Tibial artery (tissue), 4 donors: Measurements from ENCODE around the gene REEP1.

Source experiments
- DNase-seq, 2 donors: peaks; one replicate each; pipeline ENCODE4 v3.0.0-alpha.2; 2019
- H3K27ac ChIP-seq, 2 donors: fragments of 200-600 bp; sonication (generic) in 1 of 2; 1 replicate in 1 of 2; 2 replicates in 1 of 2; pipeline ENCODE4 v1.5.1; 2018 to 2019; ENCODE audit warnings: mild to moderate bottlenecking in 1 of 2
- H3K27me3 ChIP-seq, 2 donors: fragments of 200-600 bp; sonication (generic) in 1 of 2; one replicate each; pipeline versions ENCODE4 v1.5.1 to v1.6.0; 2016 to 2019
- H3K36me3 ChIP-seq, 3 donors: fragments of 200-600 bp; sonication (generic) in 2 of 3; one replicate each; pipeline ENCODE4 v1.5.1; 2016 to 2019; ENCODE audit warnings: mild to moderate bottlenecking in 2 of 3
- H3K4me1 ChIP-seq, 4 donors: fragments of 200-600 bp; sonication (generic) in 2 of 4; 1 replicate in 3 of 4; 2 replicates in 1 of 4; pipeline ENCODE4 v1.5.1; 2016 to 2019
- H3K4me3 ChIP-seq, 2 donors: fragments of 200-600 bp; sonication (generic) in 1 of 2; 1 replicate in 1 of 2; 2 replicates in 1 of 2; pipeline ENCODE4 v1.5.1; 2018 to 2019; ENCODE audit warnings: mild to moderate bottlenecking in 2 of 2
- H3K9me3 ChIP-seq, 3 donors: fragments of 200-600 bp; sonication (generic) in 1 of 3; one replicate each; pipeline ENCODE4 v1.5.1; 2016 to 2019
- intact Hi-C: fragments of 100-400 bp; cut with DNase I; formaldehyde crosslinking; loops from one replicate; pipeline ENCODE4 v1.15.0; 2023; ENCODE audit warnings: low total_unique reads
- TF ChIP-seq, protein P1 (sequence below), 2 experiments: fragments of 200-600 bp in 1 of 2; fragments of 450-650 bp in 1 of 2; IDR thresholded peaks; one replicate each; pipeline ENCODE4 v1.5.1; 2017 to 2019; ENCODE audit warnings: antibody characterized with exemption in 2 of 2, mild to moderate bottlenecking in 1 of 2, moderate library complexity in 1 of 2

The REEP1 gene

GRCh38 chr2:86194751-86195054 is 142.7 kb downstream of the REEP1 start:
- H3K27me3 ChIP-seq = no peaks in the 10 kb centered on the region
- DNase-seq = no peak
- intact Hi-C loops = no loop called here
- H3K27ac ChIP-seq = peak overlapping the region; percentile 91 to 94
- no peaks in the 10 kb centered on the region for H3K9me3 ChIP-seq
- TF ChIP-seq, protein P1, sequence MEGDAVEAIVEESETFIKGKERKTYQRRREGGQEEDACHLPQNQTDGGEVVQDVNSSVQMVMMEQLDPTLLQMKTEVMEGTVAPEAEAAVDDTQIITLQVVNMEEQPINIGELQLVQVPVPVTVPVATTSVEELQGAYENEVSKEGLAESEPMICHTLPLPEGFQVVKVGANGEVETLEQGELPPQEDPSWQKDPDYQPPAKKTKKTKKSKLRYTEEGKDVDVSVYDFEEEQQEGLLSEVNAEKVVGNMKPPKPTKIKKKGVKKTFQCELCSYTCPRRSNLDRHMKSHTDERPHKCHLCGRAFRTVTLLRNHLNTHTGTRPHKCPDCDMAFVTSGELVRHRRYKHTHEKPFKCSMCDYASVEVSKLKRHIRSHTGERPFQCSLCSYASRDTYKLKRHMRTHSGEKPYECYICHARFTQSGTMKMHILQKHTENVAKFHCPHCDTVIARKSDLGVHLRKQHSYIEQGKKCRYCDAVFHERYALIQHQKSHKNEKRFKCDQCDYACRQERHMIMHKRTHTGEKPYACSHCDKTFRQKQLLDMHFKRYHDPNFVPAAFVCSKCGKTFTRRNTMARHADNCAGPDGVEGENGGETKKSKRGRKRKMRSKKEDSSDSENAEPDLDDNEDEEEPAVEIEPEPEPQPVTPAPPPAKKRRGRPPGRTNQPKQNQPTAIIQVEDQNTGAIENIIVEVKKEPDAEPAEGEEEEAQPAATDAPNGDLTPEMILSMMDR (IDR thresholded peaks at IDR 0.05) = no peak
- peak overlapping the region; percentile 73 to 74 for H3K4me3 ChIP-seq
- peaks cover 0 to 5% (median 0%) of the 10 kb centered on the region in 3 donors for H3K36me3 ChIP-seq
- peaks cover 0 to 55% (median 42%) of the 10 kb centered on the region in 4 donors for H3K4me1 ChIP-seq

- peaks cover 0 to 52% (median 41%) of the 10 kb centered on the region in 4 donors for H3K4me1 ChIP-seq
- DNase-seq = no peak
- H3K36me3 ChIP-seq = peaks cover 0 to 5% (median 0%) of the 10 kb centered on the region in 3 donors
- H3K9me3 ChIP-seq = no peaks in the 10 kb centered on the region
- intact Hi-C loops = no loop called here
- TF ChIP-seq, protein P1 (IDR thresholded peaks at IDR 0.05) = no peak
- H3K27me3 ChIP-seq = no peaks in the 10 kb centered on the region
- H3K27ac ChIP-seq = peak overlapping the region; percentile 91 to 94
- peak overlapping the region; percentile 73 to 74 for H3K4me3 ChIP-seq
Measured at GRCh38 chr2:86193901-86194567, 143.4 kb downstream of the REEP1 start.

DNA sequence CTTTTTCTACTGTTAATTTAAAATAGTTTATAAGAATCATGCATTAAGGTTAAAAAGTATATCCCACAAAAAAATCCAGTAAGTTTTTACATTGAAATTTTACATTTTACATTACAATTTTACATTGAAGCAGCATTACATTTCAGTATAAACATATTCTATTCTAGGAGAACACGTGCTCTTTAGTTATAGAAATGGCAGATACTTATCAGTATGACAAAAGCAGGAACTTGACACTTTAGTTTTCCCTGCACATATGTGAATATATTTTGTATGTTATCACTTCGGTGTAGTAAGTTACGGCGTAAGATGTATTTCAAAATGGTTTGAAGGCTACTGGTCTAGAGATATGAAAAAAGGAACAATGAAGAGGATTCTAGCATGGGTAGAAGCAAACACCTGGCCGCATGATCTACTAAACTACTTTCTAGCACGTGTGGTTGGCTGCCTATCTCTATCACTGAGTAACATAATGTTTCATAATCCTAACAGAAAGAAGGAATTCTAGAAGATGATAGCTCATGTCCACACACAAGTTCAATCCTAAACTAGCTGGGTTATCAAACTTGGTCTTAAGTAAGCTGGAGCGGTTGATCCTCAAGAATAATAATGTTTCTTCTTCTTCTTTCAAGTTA is 147.5 kb downstream of the REEP1 start:
- Histone ChIP-seq H3K4me3 (no peak overlapping the region), H3K36me3 (peaks cover 0 to 5% (median 0%) of the 10 kb centered on the region in 3 donors), H3K4me1 (peaks cover 0 to 59% (median 43%) of the 10 kb centered on the region in 4 donors), H3K27me3 (no peaks in the 10 kb centered on the region), H3K27ac (no peak overlapping the region), H3K9me3 (no peaks in the 10 kb centered on the region)
- DNase-seq = no peak
- TF ChIP-seq, protein P1 (IDR thresholded peaks at IDR 0.05) = no peak
- intact Hi-C loops = no loop called here

GRCh38 chr2:86186431-86186830 is 151.0 kb downstream of the REEP1 start:
- DNase-seq = no peak
- Histone ChIP-seq H3K4me3 (no peak overlapping the region), H3K27ac (no peak overlapping the region), H3K4me1 (peaks cover 6 to 42% (median 28%) of the 10 kb centered on the region in 4 donors), H3K36me3 (peaks cover 0 to 5% (median 0%) of the 10 kb centered on the region in 3 donors), H3K27me3 (no peaks in the 10 kb centered on the region), H3K9me3 (no peaks in the 10 kb centered on the region)
- TF ChIP-seq, protein P1 (IDR thresholded peaks at IDR 0.05) = no peak
- intact Hi-C loops = no loop called here

- TF ChIP-seq, protein P1 (IDR thresholded peaks at IDR 0.05) = no peak
- no peaks in the 10 kb centered on the region for H3K9me3 ChIP-seq
- peaks cover 6 to 35% (median 22%) of the 10 kb centered on the region in 4 donors for H3K4me1 ChIP-seq
- peaks cover 0 to 6% (median 0%) of the 10 kb centered on the region in 3 donors for H3K36me3 ChIP-seq
- intact Hi-C loops = no loop called here
- H3K4me3 ChIP-seq = no peak overlapping the region
- H3K27me3 ChIP-seq = no peaks in the 10 kb centered on the region
- DNase-seq = no peak
- peak overlapping the region; percentile 29 to 39 for H3K27ac ChIP-seq
Measured at GRCh38 chr2:86185517-86186212, 151.8 kb downstream of the REEP1 start.
